SK-N-SH (cell line): ENCODE measurements around the gene IMPA2. TPM values are rescaled to one million over a fixed set of nuclear protein-coding genes. Genes with fewer than 3 reads are reported as not detected.

Source experiments
- CTCF ChIA-PET: fragments of 300-600, 350-600 bp; formaldehyde crosslinking; extraction: SDS; loops from one replicate; lab custom pipeline; 2021; lab: Yijun Ruan, JAX
- POLR2A ChIA-PET: fragments of 350-600 bp; sonication (Branson Sonifier 250); formaldehyde crosslinking; extraction: SDS; loops from one replicate; lab custom pipeline; 2020; ENCODE audit warnings: antibody characterized with exemption, inconsistent platforms; lab: Yijun Ruan, JAX
- DNase-seq: peaks from one replicate; pipeline ENCODE4 v3.0.0; 2012
- H2AFZ ChIP-seq: fragments of 200-600 bp; sonication (generic); 2 replicates; pipeline ENCODE4 v1.8.1; 2016; ENCODE audit warnings: antibody characterized with exemption, mild to moderate bottlenecking, low read depth
- H3F3A ChIP-seq: fragments of 200-600 bp; sonication (generic); replicated peaks from 2 replicates; pipeline ENCODE3; 2016; ENCODE audit warnings: antibody characterized with exemption, mild to moderate bottlenecking; ENCODE audit not compliant: insufficient read depth
- H3K27ac ChIP-seq, 2 experiments: fragments of 200-500 bp in 1 of 2; fragments of 200-600 bp in 1 of 2; sonication (Bioruptor generic) in 1 of 2; sonication (generic), shearing (Covaris generic) in 1 of 2; 2 replicates each; pipeline versions ENCODE4 v1.5.1 to v1.6.1; 2014 to 2016; ENCODE audit warnings: low read depth in 2 of 2, inconsistent platforms in 1 of 2, low read length in 1 of 2, mild to moderate bottlenecking in 1 of 2, mixed read lengths in 1 of 2
- H3K27me3 ChIP-seq: fragments of 200-600 bp; sonication (generic), shearing (Covaris generic); 2 replicates; pipeline ENCODE4 v1.6.1; 2016; ENCODE audit warnings: mixed run types; ENCODE audit not compliant: insufficient read depth
- H3K36me3 ChIP-seq, 2 experiments: fragments of 200-500 bp in 1 of 2; fragments of 200-600 bp in 1 of 2; sonication (Bioruptor generic) in 1 of 2; sonication (generic) in 1 of 2; replicated peaks in 1 of 2; 2 replicates each; pipeline versions ENCODE3 to v1.5.1; 2014 to 2016; ENCODE audit warnings: low read length in 1 of 2, mild to moderate bottlenecking in 1 of 2; ENCODE audit not compliant: insufficient read depth in 2 of 2, control insufficient read depth in 1 of 2
- H3K4me1 ChIP-seq, 2 experiments: fragments of 200-500 bp in 1 of 2; fragments of 200-600 bp in 1 of 2; sonication (Bioruptor generic) in 1 of 2; sonication (generic), shearing (Covaris generic) in 1 of 2; 2 replicates each; pipeline versions ENCODE4 v1.5.1 to v1.6.1; 2014 to 2016; ENCODE audit warnings: low read depth in 1 of 2, low read length in 1 of 2, mixed run types in 1 of 2; ENCODE audit not compliant: insufficient read depth in 2 of 2, control insufficient read depth in 1 of 2
- H3K4me2 ChIP-seq: fragments of 200-600 bp; sonication (generic), shearing (Covaris generic); 2 replicates; pipeline ENCODE4 v1.6.1; 2017; ENCODE audit warnings: mixed run types
- H3K4me3 ChIP-seq, 2 experiments: fragments of 200-500 bp in 1 of 2; fragments of 200-600 bp in 1 of 2; sonication (Bioruptor generic) in 1 of 2; sonication (generic), shearing (Covaris generic) in 1 of 2; 2 replicates each; pipeline versions ENCODE4 v1.5.1 to v1.8.1; 2014 to 2016; ENCODE audit warnings: low read depth in 2 of 2, inconsistent platforms in 1 of 2, low read length in 1 of 2, mild to moderate bottlenecking in 1 of 2, mixed read lengths in 1 of 2, moderate library complexity in 1 of 2
- H3K79me2 ChIP-seq: fragments of 200-600 bp; sonication (generic); 2 replicates; pipeline ENCODE4 v1.8.1; 2017; ENCODE audit warnings: mild to moderate bottlenecking; ENCODE audit not compliant: insufficient read depth
- H3K9ac ChIP-seq: fragments of 200-600 bp; sonication (generic); 2 replicates; pipeline ENCODE4 v1.6.1; 2017; ENCODE audit warnings: mixed run types
- H3K9me2 ChIP-seq: fragments of 200-600 bp; sonication (generic); 2 replicates; pipeline ENCODE4 v1.6.1; 2017; ENCODE audit warnings: mixed run types
- H3K9me3 ChIP-seq: fragments of 200-600 bp; sonication (generic); 2 replicates; pipeline ENCODE4 v1.6.1; 2017; ENCODE audit warnings: mixed run types, mild to moderate bottlenecking, moderate library complexity
- H4K20me1 ChIP-seq: fragments of 200-600 bp; sonication (generic); 2 replicates; pipeline ENCODE4 v1.6.1; 2017; ENCODE audit warnings: mild to moderate bottlenecking, mixed run types; ENCODE audit not compliant: insufficient read depth
- CHD2 ChIP-seq: fragments of 150-350 bp; IDR thresholded peaks from 2 replicates; pipeline ENCODE4 v1.6.1; 2018; ENCODE audit warnings: low read length; ENCODE audit not compliant: partially characterized antibody
- ELF1 ChIP-seq: IDR thresholded peaks from 2 replicates; pipeline ENCODE4 v1.4.0; 2012
- EP300 ChIP-seq, 2 experiments: IDR thresholded peaks; 2 replicates each; pipeline versions ENCODE4 v1.4.0 to v1.6.1; 2012; ENCODE audit warnings: borderline replicate concordance in 1 of 2, low read depth in 1 of 2, low read length in 1 of 2
- EZH2phosphoT487 ChIP-seq: fragments of 200-600 bp; sonication (generic); IDR thresholded peaks from 2 replicates; pipeline ENCODE4 v1.6.1; 2017; ENCODE audit warnings: low read depth, mixed run types, mild to moderate bottlenecking, antibody characterized with exemption, moderate library complexity, borderline replicate concordance
- FOSL2 ChIP-seq: IDR thresholded peaks from 2 replicates; pipeline ENCODE4 v1.4.0; 2012; ENCODE audit warnings: low read depth, mild to moderate bottlenecking, moderate library complexity, borderline replicate concordance
- FOXM1 ChIP-seq: IDR thresholded peaks from 2 replicates; pipeline ENCODE4 v1.4.0; 2012; ENCODE audit warnings: low read depth, mild to moderate bottlenecking
- GABPA ChIP-seq: IDR thresholded peaks from 2 replicates; pipeline ENCODE4 v1.4.0; 2012; ENCODE audit warnings: low read depth, mild to moderate bottlenecking
- MEF2A ChIP-seq: IDR thresholded peaks from 2 replicates; pipeline ENCODE4 v1.4.0; 2012; ENCODE audit warnings: low read depth, borderline replicate concordance
- NFIC ChIP-seq: IDR thresholded peaks from 2 replicates; pipeline ENCODE4 v1.4.0; 2012; ENCODE audit warnings: borderline replicate concordance
- NRF1 ChIP-seq: IDR thresholded peaks from 2 replicates; pipeline ENCODE4 v1.6.1; 2012; ENCODE audit warnings: low read depth, mild to moderate bottlenecking, low read length
- POLR2AphosphoS5 ChIP-seq: IDR thresholded peaks from 2 replicates; pipeline ENCODE4 v1.6.1; 2012; ENCODE audit warnings: low read depth, low read length
- RFX5 ChIP-seq: IDR thresholded peaks from 2 replicates; pipeline ENCODE4 v1.6.1; 2012; ENCODE audit warnings: mild to moderate bottlenecking, improper control_type of control experiment, low read length
- RXRA ChIP-seq: IDR thresholded peaks from 2 replicates; pipeline ENCODE4 v1.4.0; 2012; ENCODE audit warnings: low read depth, mild to moderate bottlenecking, borderline replicate concordance
- YY1 ChIP-seq: IDR thresholded peaks from 2 replicates; pipeline ENCODE4 v1.4.0; 2012; ENCODE audit warnings: low read depth, mild to moderate bottlenecking
- ZBTB33 ChIP-seq: IDR thresholded peaks from 2 replicates; pipeline ENCODE4 v1.4.0; 2012; ENCODE audit warnings: low read depth, borderline replicate concordance
- WGBS: methylation state at CpG from one replicate; pipeline ENCODE4 v1.1.6; 2017; ENCODE audit warnings: low lambda C conversion rate; 5-methylcytosine and 5-hydroxymethylcytosine counted together
- polyA plus RNA-seq, 3 experiments: library from polyadenylated mRNA; depleted of rRNA; stranded (reverse); fragments of >200 nt; gene quantifications; 2 replicates each; pipeline ENCODE4 v1.2.3, GENCODE V29; 2012
- TF ChIP-seq, protein P1 (sequence below): IDR thresholded peaks from 2 replicates; pipeline ENCODE4 v1.6.1; 2012; ENCODE audit warnings: mild to moderate bottlenecking, low read depth, low read length, moderate library complexity
- TF ChIP-seq, protein P2 (sequence below): fragments of 150-350 bp; IDR thresholded peaks from 2 replicates; pipeline ENCODE4 v1.6.1; 2017; ENCODE audit warnings: antibody characterized with exemption, low read length, low read depth, borderline replicate concordance

IMPA2 gene
- polyA plus RNA-seq, 1 of the 3 experiments (the other 2 are of a cell fraction): 0.18 TPM

DNA sequence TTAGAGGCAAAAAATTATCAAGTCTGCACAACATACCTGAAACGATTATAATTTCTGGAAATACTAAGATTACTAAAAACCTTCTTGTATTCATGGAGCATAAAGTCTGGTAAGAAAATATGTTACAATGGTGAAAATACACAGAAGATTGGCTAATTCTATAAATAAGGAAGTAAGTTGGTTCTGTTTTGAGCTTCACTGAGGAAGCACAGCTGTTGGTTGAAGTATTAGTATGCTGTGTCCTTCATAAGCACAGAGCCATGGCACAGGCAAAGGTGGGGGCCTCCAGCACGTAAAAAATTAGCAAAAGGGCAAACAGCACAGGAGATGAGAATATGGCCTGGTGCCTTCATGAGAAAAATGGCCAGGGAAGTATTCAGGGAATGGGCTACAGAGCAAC, 72.0 kb downstream of the IMPA2 start:
- Histone ChIP-seq H3K9ac (no peak overlapping the region), H3K27me3 (peaks cover 18% of the 10 kb centered on the region), H3K27ac (no peak overlapping the region), H3K9me3 (no peaks in the 10 kb centered on the region), H3K79me2 (no peaks in the 10 kb centered on the region), H3K36me3 (no peaks in the 10 kb centered on the region), H3K4me1 (no peaks in the 10 kb centered on the region), H2AFZ (no peak overlapping the region), H3K4me2 (no peak overlapping the region), H4K20me1 (no peaks in the 10 kb centered on the region), H3F3A (no peaks in the 10 kb centered on the region), H3K9me2 (no peaks in the 10 kb centered on the region), H3K4me3 (no peak overlapping the region)
- CTCF ChIA-PET: no interaction called here
- POLR2A ChIA-PET: no interaction called here
- DNase-seq: no peak
- TF ChIP-seq FOSL2: no peak
- TF ChIP-seq FOXM1: no peak
- no peak for TF ChIP-seq ZBTB33
- TF ChIP-seq, protein P1, sequence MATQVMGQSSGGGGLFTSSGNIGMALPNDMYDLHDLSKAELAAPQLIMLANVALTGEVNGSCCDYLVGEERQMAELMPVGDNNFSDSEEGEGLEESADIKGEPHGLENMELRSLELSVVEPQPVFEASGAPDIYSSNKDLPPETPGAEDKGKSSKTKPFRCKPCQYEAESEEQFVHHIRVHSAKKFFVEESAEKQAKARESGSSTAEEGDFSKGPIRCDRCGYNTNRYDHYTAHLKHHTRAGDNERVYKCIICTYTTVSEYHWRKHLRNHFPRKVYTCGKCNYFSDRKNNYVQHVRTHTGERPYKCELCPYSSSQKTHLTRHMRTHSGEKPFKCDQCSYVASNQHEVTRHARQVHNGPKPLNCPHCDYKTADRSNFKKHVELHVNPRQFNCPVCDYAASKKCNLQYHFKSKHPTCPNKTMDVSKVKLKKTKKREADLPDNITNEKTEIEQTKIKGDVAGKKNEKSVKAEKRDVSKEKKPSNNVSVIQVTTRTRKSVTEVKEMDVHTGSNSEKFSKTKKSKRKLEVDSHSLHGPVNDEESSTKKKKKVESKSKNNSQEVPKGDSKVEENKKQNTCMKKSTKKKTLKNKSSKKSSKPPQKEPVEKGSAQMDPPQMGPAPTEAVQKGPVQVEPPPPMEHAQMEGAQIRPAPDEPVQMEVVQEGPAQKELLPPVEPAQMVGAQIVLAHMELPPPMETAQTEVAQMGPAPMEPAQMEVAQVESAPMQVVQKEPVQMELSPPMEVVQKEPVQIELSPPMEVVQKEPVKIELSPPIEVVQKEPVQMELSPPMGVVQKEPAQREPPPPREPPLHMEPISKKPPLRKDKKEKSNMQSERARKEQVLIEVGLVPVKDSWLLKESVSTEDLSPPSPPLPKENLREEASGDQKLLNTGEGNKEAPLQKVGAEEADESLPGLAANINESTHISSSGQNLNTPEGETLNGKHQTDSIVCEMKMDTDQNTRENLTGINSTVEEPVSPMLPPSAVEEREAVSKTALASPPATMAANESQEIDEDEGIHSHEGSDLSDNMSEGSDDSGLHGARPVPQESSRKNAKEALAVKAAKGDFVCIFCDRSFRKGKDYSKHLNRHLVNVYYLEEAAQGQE: no peak
- 19% methylated on average over 2 of the region's 2 CpGs for WGBS

- Histone ChIP-seq H3K27me3 (no peaks in the 10 kb centered on the region; the same call in 1 of the 2 replicates), H3K4me3 (no peak overlapping the region), H3F3A (no peaks in the 10 kb centered on the region), H3K79me2 (no peaks in the 10 kb centered on the region), H3K4me2 (no peak overlapping the region), H3K9ac (no peak overlapping the region), H3K4me1 (peaks cover 0 to 17% of the 10 kb centered on the region in 2 experiments; a peak in 1 of 4 replicates), H3K9me2 (no peaks in the 10 kb centered on the region), H3K9me3 (no peaks in the 10 kb centered on the region), H2AFZ (no peak overlapping the region), H3K27ac (no peak overlapping the region), H3K36me3 (no peaks in the 10 kb centered on the region), H4K20me1 (no peaks in the 10 kb centered on the region)
- POLR2A ChIA-PET: no interaction called here
- CTCF ChIA-PET: interaction anchor here (1.8 to 2.0 kb wide), 2 partner anchors 18 to 181 kb away, joined by 6 read pairs; no protein-coding TSS in a partner anchor
- DNase-seq: no peak
- 40% methylated on average over 13 of the region's 14 CpGs for WGBS
- TF ChIP-seq POLR2AphosphoS5 (no peak), EP300 (IDR thresholded peaks at IDR 0.05; ENCODE audit: borderline replicate concordance in 1 of 2, low read depth in 1 of 2, low read length in 1 of 2) (no peak), EZH2phosphoT487 (no peak), ZBTB33 (no peak), RFX5 (no peak), GABPA (no peak), NRF1 (no peak), CHD2 (no peak), MEF2A (no peak), FOSL2 (no peak), ELF1 (no peak), NFIC (no peak), RXRA (no peak), YY1 (no peak)
- TF ChIP-seq, protein P2, sequence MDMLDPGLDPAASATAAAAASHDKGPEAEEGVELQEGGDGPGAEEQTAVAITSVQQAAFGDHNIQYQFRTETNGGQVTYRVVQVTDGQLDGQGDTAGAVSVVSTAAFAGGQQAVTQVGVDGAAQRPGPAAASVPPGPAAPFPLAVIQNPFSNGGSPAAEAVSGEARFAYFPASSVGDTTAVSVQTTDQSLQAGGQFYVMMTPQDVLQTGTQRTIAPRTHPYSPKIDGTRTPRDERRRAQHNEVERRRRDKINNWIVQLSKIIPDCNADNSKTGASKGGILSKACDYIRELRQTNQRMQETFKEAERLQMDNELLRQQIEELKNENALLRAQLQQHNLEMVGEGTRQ: no peak
Observed at GRCh38 chr18:12056034-12056883, 75.0 kb downstream of the IMPA2 start.
